HG02571 (cell line): ENCODE data around the gene C17orf107.
A peak's percentile ranks its signal among the peaks of the same experiment; 100 is the strongest.

Experiments
- ATAC-seq: cut with Tn5 transposase; IDR thresholded peaks from one replicate; pipeline ENCODE4 v1.9.1; 2021; ENCODE audit warnings: mild to moderate bottlenecking, moderate library complexity; ENCODE audit not compliant: unreplicated experiment

Gene C17orf107

GRCh38 chr17:4947411-4948165 is 48.3 kb downstream of the C17orf107 start:
- peak; percentile 22 for ATAC-seq

DNA sequence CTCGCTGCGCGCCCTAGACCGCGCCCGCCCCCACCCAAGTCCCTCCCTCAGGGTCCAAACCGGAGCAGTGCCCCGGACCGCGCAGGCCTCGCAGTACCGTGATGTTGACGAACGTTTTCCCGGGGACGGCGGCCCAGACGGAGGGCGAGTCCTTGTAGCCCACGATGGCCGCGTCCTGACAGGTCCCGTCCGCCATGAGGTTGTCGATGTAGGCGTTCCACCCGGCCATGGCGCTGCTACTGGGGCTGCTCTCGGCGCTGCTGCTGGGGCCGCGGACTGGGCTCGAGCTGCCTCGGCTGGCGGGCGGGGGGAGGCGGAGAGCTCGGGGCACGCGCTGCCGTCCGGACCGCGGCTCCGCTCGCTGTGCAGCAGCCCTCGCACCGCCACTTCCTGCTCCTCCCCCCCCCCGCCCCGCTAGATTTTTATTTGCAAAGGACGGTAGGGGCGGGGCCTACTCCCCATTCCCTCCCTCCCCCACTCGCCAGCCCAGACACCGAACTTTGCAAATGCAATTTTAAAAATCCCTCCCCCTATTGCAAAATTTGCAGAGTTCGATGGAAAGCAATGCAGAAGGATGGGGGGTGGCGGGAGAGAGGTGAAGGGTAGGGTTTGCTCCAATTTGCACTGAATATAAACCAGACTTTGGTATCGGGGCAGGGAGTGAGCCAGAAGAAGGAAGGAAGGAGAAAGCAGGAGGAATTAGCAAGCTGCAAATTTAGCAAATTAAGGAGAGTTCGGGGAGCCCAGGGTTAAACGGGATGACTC is 49.0 kb downstream of the C17orf107 start, which contains the start of gene PFN1:
Gene PFN1 (minus strand): TSS at position 365 of the 765 bp plus-strand sequence. CDS start 136 bp downstream, at position 229.
- peak; percentile 28 for ATAC-seq

- peak; percentile 22 for ATAC-seq
These were observed 49.6 kb downstream of the C17orf107 start for GRCh38 chr17:4948931-4949320.

GRCh38 chr17:4949321-4950074 is 50.2 kb downstream of the C17orf107 start:
- peak; percentile 22 for ATAC-seq

DNA sequence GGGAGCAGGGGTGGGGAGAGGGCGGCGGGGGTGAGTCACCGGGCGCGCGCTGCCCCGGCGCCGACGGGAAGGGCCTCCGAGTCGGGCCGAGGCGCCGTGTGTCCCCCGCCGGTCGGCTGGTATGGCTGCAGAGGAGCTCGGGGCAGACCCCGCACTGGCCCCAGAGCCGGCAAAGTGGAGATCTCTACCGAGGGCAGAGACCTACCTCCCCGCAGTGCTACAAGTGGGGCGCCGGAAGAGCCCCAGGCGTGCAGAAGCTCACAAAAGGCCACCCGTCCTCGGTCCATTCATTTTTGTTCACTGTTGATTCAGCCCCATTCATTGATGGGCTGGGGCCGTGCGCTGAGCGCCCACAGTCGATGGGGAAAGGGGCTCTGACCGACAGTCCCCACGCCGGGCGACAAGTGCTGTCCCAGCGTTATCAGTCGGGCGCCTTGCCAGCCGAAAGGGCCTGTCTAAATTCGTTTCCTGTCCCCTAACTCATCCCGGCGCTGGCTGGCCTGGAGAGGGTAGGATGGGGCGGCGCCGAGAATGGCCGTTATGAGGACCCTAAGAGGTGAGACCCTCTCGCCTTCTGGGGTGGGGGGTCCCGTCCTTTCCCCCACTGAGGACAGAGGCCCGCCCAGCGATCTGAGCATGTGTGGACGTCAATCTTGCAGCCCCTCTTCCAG is 50.9 kb downstream of the C17orf107 start:
- no peak for ATAC-seq

DNA sequence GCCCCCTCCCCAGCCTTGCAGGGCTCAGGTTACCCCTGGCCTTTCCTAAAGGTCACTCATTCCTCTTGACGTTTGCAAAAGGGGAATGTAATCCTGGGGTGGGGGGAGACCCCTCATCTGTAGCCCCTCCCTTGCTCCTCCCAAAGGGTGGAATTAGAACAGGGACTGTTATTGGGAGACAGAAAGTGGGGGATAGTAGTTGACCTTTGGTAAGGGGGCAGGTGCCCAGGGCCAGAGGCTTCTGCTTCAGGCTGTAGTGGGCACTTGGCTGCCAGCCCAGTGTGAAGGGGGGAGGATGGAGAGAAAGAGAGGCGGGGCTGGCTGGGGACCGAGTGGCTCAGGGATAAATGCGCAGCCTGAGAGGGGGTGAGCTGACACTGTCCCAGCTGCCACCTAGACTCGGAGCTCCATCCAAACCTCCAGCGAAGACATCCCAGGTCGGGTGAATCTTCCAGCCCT is 51.4 kb downstream of the C17orf107 start, which contains the start of gene ENO3:
Gene ENO3 (plus strand): TSS at position 374 of the 459 bp plus-strand sequence. CDS start 711 bp downstream, outside the sequence.
- no peak for ATAC-seq

DNA sequence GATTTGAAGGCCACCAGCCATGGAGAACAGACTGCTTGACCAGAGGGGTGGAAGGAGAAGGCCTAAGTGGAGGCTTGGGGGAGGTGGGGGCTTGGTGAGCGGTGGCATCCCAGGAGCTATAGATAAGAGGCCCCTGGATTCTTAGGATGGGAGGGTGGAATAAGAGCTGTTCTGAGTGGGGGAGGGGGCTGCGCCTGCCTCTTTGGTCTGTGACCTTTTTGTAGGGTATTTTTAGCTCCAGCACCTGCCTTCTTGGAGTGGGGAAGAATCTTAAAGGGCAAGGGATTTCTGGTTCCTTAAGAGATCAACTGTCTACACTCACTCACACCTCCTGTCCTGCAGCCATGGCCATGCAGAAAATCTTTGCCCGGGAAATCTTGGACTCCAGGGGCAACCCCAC is 52.1 kb downstream of the C17orf107 start:
- no peak for ATAC-seq
